CD14-positive monocyte (primary cell): ENCODE data around the gene STH. TPM values are rescaled to one million over a fixed set of nuclear protein-coding genes. Genes with fewer than 3 reads are reported as not detected.

Source experiments
- DNase-seq, 3 donors: peaks; one replicate each; pipeline ENCODE4 v3.0.0-alpha.2; 2011 to 2022
- H2AFZ ChIP-seq: 2 replicates; pipeline ENCODE4 v1.6.0; 2012; ENCODE audit warnings: mild to moderate bottlenecking, low read depth, low read length, inconsistent platforms; ENCODE audit not compliant: insufficient read depth, poor library complexity, severe bottlenecking
- H3K27ac ChIP-seq, 2 donors: 1 replicate in 1 of 2; 2 replicates in 1 of 2; pipeline ENCODE4 v1.5.1; 2012 to 2013; ENCODE audit warnings: low read length in 2 of 2, control low read depth in 1 of 2, inconsistent platforms in 1 of 2, low read depth in 1 of 2, mild to moderate bottlenecking in 1 of 2
- H3K27me3 ChIP-seq, 2 donors: one replicate each; pipeline versions ENCODE4 v1.6.0 to v1.6.1; 2011 to 2013; ENCODE audit warnings: low read length in 2 of 2; ENCODE audit not compliant: control insufficient read depth in 2 of 2, insufficient read depth in 2 of 2
- H3K36me3 ChIP-seq, 2 donors: replicated peaks in 1 of 2; 1 replicate in 1 of 2; 2 replicates in 1 of 2; pipeline versions ENCODE4 v1.5.1 to v1.6.1; 2012 to 2013; ENCODE audit warnings: low read length in 2 of 2, control low read depth in 1 of 2, inconsistent platforms in 1 of 2, mild to moderate bottlenecking in 1 of 2; ENCODE audit not compliant: insufficient read depth in 2 of 2, control insufficient read depth in 1 of 2
- H3K4me1 ChIP-seq, 2 donors: 1 replicate in 1 of 2; 2 replicates in 1 of 2; pipeline versions ENCODE4 v1.5.1 to v1.6.1; 2012 to 2013; ENCODE audit warnings: low read length in 2 of 2, control low read depth in 1 of 2, inconsistent platforms in 1 of 2, mild to moderate bottlenecking in 1 of 2, moderate library complexity in 1 of 2; ENCODE audit not compliant: insufficient read depth in 2 of 2, control insufficient read depth in 1 of 2
- H3K4me2 ChIP-seq: replicated peaks from 2 replicates; pipeline ENCODE3; 2012; ENCODE audit warnings: low read length, moderate library complexity, mild to moderate bottlenecking; ENCODE audit not compliant: poor library complexity, severe bottlenecking; ENCODE audit errors: extremely low read depth
- H3K4me3 ChIP-seq, 3 experiments: fragments of 200-600 bp in 1 of 3; sonication (generic) in 1 of 3; replicated peaks in 1 of 3; 1 replicate in 2 of 3; 2 replicates in 1 of 3; pipeline ENCODE4 v1.5.1; 2011 to 2013; ENCODE audit warnings: low read length in 3 of 3, mild to moderate bottlenecking in 3 of 3, control low read depth in 2 of 3, low read depth in 2 of 3, inconsistent platforms in 1 of 3, moderate library complexity in 1 of 3
- H3K79me2 ChIP-seq: 2 replicates; pipeline ENCODE4 v1.6.0; 2012; ENCODE audit warnings: mild to moderate bottlenecking, control low read depth, inconsistent platforms, low read length, moderate library complexity; ENCODE audit not compliant: insufficient read depth
- H3K9ac ChIP-seq: 2 replicates; pipeline ENCODE4 v1.6.0; 2017; ENCODE audit warnings: low read length, mild to moderate bottlenecking; ENCODE audit not compliant: insufficient read depth, poor library complexity, severe bottlenecking
- H3K9me3 ChIP-seq, 2 donors: replicated peaks in 1 of 2; 1 replicate in 1 of 2; 2 replicates in 1 of 2; pipeline versions ENCODE4 v1.5.1 to v1.6.1; 2012 to 2013; ENCODE audit warnings: low read length in 2 of 2, control low read depth in 1 of 2; ENCODE audit not compliant: control insufficient read depth in 1 of 2, insufficient read depth in 1 of 2
- H4K20me1 ChIP-seq: 2 replicates; pipeline ENCODE4 v1.6.0; 2012; ENCODE audit warnings: mild to moderate bottlenecking, low read length, control low read depth, moderate library complexity; ENCODE audit not compliant: insufficient read depth
- H3K27ac Mint-ChIP-seq, 7 donors: one replicate each; pipeline ENCODE4 v1.8.0; 2020; ENCODE audit warnings: mild to moderate bottlenecking in 7 of 7, mixed read lengths in 7 of 7, moderate library complexity in 6 of 7, inconsistent platforms in 2 of 7
- H3K27me3 Mint-ChIP-seq, 3 donors: one replicate each; pipeline ENCODE4 v1.8.0; 2021 to 2022; ENCODE audit warnings: low read depth in 3 of 3, mild to moderate bottlenecking in 3 of 3, mixed read lengths in 3 of 3, moderate library complexity in 3 of 3, inconsistent platforms in 1 of 3
- H3K36me3 Mint-ChIP-seq, 2 donors: one replicate each; pipeline ENCODE4 v1.8.0; 2020; ENCODE audit warnings: mixed read lengths in 2 of 2, inconsistent platforms in 1 of 2, mild to moderate bottlenecking in 1 of 2
- H3K4me1 Mint-ChIP-seq: one replicate; pipeline ENCODE4 v1.8.0; 2020; ENCODE audit warnings: mild to moderate bottlenecking, mixed read lengths
- H3K4me3 Mint-ChIP-seq, 2 donors: one replicate each; pipeline ENCODE4 v1.8.0; 2020; ENCODE audit warnings: mild to moderate bottlenecking in 2 of 2, mixed read lengths in 2 of 2, moderate library complexity in 1 of 2
- H3K9me3 Mint-ChIP-seq, 7 donors: one replicate each; pipeline ENCODE4 v1.8.0; 2020 to 2022; ENCODE audit warnings: mixed read lengths in 7 of 7, mild to moderate bottlenecking in 6 of 7, moderate library complexity in 6 of 7, inconsistent platforms in 2 of 7
- WGBS: methylation state at CpG from one replicate; pipeline ENCODE4 v1.1.5; 2013; ENCODE audit warnings: missing lambda C conversion rate; ENCODE audit not compliant: insufficient coverage; 5-methylcytosine and 5-hydroxymethylcytosine counted together
- intact Hi-C, 2 donors: fragments of 100-400 bp; cut with micrococcal nuclease; formaldehyde crosslinking; loops; one replicate each; pipeline versions ENCODE4 v1.15.0 to v1.15.1; 2023
- polyA plus RNA-seq, 3 donors: library from polyadenylated mRNA; depleted of rRNA in 1 of 3; unstranded in 2 of 3; stranded (reverse) in 1 of 3; fragments of 300-500 nt in 2 of 3; fragments of >200 nt in 1 of 3; fragmentation: Illumina TruSeq in 2 of 3; gene quantifications; 1 replicate in 2 of 3; 2 replicates in 1 of 3; pipeline ENCODE4 v1.2.3, GENCODE V29; 2012 to 2021
- TF ChIP-seq, protein P1 (sequence below): fragments of 200-600 bp; IDR thresholded peaks from one replicate; pipeline ENCODE4 v1.8.0; 2022; ENCODE audit warnings: antibody characterized with exemption, mild to moderate bottlenecking

Gene STH
- polyA plus RNA-seq, 3 donors: not detected

DNA sequence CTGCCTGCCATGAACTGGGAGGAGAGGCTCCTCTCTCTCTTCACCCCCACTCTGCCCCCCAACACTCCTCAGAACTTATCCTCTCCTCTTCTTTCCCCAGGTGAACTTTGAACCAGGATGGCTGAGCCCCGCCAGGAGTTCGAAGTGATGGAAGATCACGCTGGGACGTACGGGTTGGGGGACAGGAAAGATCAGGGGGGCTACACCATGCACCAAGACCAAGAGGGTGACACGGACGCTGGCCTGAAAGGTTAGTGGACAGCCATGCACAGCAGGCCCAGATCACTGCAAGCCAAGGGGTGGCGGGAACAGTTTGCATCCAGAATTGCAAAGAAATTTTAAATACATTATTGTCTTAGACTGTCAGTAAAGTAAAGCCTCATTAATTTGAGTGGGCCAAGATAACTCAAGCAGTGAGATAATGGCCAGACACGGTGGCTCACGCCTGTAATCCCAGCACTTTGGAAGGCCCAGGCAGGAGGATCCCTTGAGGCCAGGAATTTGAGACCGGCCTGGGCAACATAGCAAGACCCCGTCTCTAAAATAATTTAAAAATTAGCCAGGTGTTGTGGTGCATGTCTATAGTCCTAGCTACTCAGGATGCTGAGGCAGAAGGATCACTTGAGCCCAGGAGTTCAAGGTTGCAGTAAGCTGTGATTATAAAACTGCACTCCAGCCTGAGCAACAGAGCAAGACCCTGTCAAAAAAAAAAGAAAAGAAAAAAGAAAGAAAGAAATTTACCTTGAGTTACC is 36.7 kb upstream of the STH start:
- no peak overlapping the region for H3K27ac Mint-ChIP-seq
- Histone ChIP-seq H3K4me1 (no peaks in the 10 kb centered on the region), H3K4me3 (no peak overlapping the region), H3K9ac (no peak overlapping the region), H3K27ac (no peak overlapping the region), H3K27me3 (peaks cover 0 to under 1% of the 10 kb centered on the region in 2 donors), H3K36me3 (no peaks in the 10 kb centered on the region), H3K4me2 (no peak overlapping the region), H2AFZ (no peak overlapping the region), H3K79me2 (no peaks in the 10 kb centered on the region), H4K20me1 (no peaks in the 10 kb centered on the region), H3K9me3 (no peaks in the 10 kb centered on the region)
- H3K36me3 Mint-ChIP-seq: no peaks in the 10 kb centered on the region
- intact Hi-C loops: no loop called here
- DNase-seq: no peak
- peaks cover 0 to 2% (median 0%) of the 10 kb centered on the region in 7 donors for H3K9me3 Mint-ChIP-seq
- TF ChIP-seq, protein P1, sequence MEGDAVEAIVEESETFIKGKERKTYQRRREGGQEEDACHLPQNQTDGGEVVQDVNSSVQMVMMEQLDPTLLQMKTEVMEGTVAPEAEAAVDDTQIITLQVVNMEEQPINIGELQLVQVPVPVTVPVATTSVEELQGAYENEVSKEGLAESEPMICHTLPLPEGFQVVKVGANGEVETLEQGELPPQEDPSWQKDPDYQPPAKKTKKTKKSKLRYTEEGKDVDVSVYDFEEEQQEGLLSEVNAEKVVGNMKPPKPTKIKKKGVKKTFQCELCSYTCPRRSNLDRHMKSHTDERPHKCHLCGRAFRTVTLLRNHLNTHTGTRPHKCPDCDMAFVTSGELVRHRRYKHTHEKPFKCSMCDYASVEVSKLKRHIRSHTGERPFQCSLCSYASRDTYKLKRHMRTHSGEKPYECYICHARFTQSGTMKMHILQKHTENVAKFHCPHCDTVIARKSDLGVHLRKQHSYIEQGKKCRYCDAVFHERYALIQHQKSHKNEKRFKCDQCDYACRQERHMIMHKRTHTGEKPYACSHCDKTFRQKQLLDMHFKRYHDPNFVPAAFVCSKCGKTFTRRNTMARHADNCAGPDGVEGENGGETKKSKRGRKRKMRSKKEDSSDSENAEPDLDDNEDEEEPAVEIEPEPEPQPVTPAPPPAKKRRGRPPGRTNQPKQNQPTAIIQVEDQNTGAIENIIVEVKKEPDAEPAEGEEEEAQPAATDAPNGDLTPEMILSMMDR: no peak
- H3K27me3 Mint-ChIP-seq: peaks cover 7 to 18% (median 14%) of the 10 kb centered on the region in 3 donors
- H3K4me3 Mint-ChIP-seq: no peak overlapping the region
- H3K4me1 Mint-ChIP-seq: no peaks in the 10 kb centered on the region
- 94% methylated on average over 12 of the region's 12 CpGs for WGBS

- H3K4me2 ChIP-seq: no peak overlapping the region
- peaks cover 10 to 23% (median 22%) of the 10 kb centered on the region in 3 donors for H3K27me3 Mint-ChIP-seq
- no peaks in the 10 kb centered on the region for H3K9me3 Mint-ChIP-seq
- peaks cover 0 to 4% of the 10 kb centered on the region in 2 donors for H3K27me3 ChIP-seq
- H3K9me3 ChIP-seq: no peaks in the 10 kb centered on the region
- H3K4me1 ChIP-seq: no peaks in the 10 kb centered on the region
- H3K4me3 Mint-ChIP-seq: no peak overlapping the region
- H2AFZ ChIP-seq: no peak overlapping the region
- no peak overlapping the region for H3K27ac ChIP-seq
- no peak overlapping the region for H3K4me3 ChIP-seq
- DNase-seq: no peak
- no peaks in the 10 kb centered on the region for H4K20me1 ChIP-seq
- TF ChIP-seq, protein P1: no peak
- intact Hi-C loops: no loop called here
- no peak overlapping the region for H3K27ac Mint-ChIP-seq
- no peak overlapping the region for H3K9ac ChIP-seq
- 97% methylated on average over 4 of the region's 5 CpGs for WGBS
- H3K36me3 ChIP-seq: no peaks in the 10 kb centered on the region
- H3K79me2 ChIP-seq: no peaks in the 10 kb centered on the region
- H3K4me1 Mint-ChIP-seq: no peaks in the 10 kb centered on the region
- H3K36me3 Mint-ChIP-seq: no peaks in the 10 kb centered on the region
Measured at GRCh38 chr17:45963283-45963682, 35.8 kb upstream of the STH start.
